DND-41 (cell line): ENCODE measurements around the gene UNC13B.

Experiments used
- ATAC-seq: fragments of 200-7000 bp; cut with Tn5 transposase; 3 replicates; pipeline ENCODE4 v1.9.1; 2021; ENCODE audit warnings: low read depth; ENCODE audit not compliant: insufficient read depth
- DNase-seq: peaks from one replicate; pipeline ENCODE4 v3.0.0-alpha.2; 2020
- H2AFZ ChIP-seq: 2 replicates; pipeline ENCODE4 v1.6.0; 2012; ENCODE audit warnings: low read depth, low read length
- H3K27ac ChIP-seq: 2 replicates; pipeline ENCODE4 v1.5.1; 2012; ENCODE audit warnings: low read length, inconsistent platforms
- H3K27me3 ChIP-seq: fragments of 200-600 bp; sonication (generic); 2 replicates; pipeline ENCODE4 v1.6.0; 2012; ENCODE audit warnings: low read length, mild to moderate bottlenecking, inconsistent platforms; ENCODE audit not compliant: insufficient read depth, poor library complexity
- H3K36me3 ChIP-seq: 2 replicates; pipeline ENCODE4 v1.5.1; 2012; ENCODE audit warnings: low read length, inconsistent platforms; ENCODE audit not compliant: insufficient read depth
- H3K4me1 ChIP-seq: 2 replicates; pipeline ENCODE4 v1.5.1; 2012; ENCODE audit warnings: mild to moderate bottlenecking, low read length; ENCODE audit not compliant: insufficient read depth
- H3K4me2 ChIP-seq: 2 replicates; pipeline ENCODE4 v1.6.0; 2012; ENCODE audit warnings: mild to moderate bottlenecking, moderate library complexity, low read length, inconsistent platforms; ENCODE audit not compliant: insufficient read depth
- H3K4me3 ChIP-seq, 2 experiments: fragments of 200-600 bp in 1 of 2; shearing (Covaris generic) in 1 of 2; 2 replicates each; pipeline ENCODE4 v1.5.1; 2012 to 2016; ENCODE audit warnings: inconsistent platforms in 2 of 2, low read length in 2 of 2, mild to moderate bottlenecking in 2 of 2, low read depth in 1 of 2, moderate library complexity in 1 of 2
- H3K79me2 ChIP-seq: 2 replicates; pipeline ENCODE4 v1.6.0; 2012; ENCODE audit warnings: low read length, inconsistent platforms; ENCODE audit not compliant: insufficient read depth
- H3K9ac ChIP-seq: 2 replicates; pipeline ENCODE4 v1.6.0; 2012; ENCODE audit warnings: low read depth, mild to moderate bottlenecking, inconsistent platforms, low read length, moderate library complexity
- H3K9me3 ChIP-seq: 2 replicates; pipeline ENCODE4 v1.5.1; 2012; ENCODE audit warnings: low read length, moderate library complexity, mild to moderate bottlenecking, inconsistent platforms; ENCODE audit not compliant: insufficient read depth, severe bottlenecking
- H4K20me1 ChIP-seq: 2 replicates; pipeline ENCODE4 v1.6.0; 2012; ENCODE audit warnings: low read length; ENCODE audit not compliant: insufficient read depth
- EZH2 ChIP-seq: IDR thresholded peaks from 3 replicates; pipeline ENCODE4 v1.6.1; 2012; ENCODE audit warnings: borderline replicate concordance, low read depth, mild to moderate bottlenecking, moderate library complexity, low read length, inconsistent platforms; ENCODE audit not compliant: severe bottlenecking
- TF ChIP-seq, protein P1 (sequence below): IDR thresholded peaks from 2 replicates; pipeline ENCODE4 v1.5.1; 2012; ENCODE audit warnings: borderline replicate concordance, low read length, moderate library complexity, mild to moderate bottlenecking; ENCODE audit not compliant: poor library complexity, severe bottlenecking; ENCODE audit errors: extremely low read depth

The UNC13B gene

DNA sequence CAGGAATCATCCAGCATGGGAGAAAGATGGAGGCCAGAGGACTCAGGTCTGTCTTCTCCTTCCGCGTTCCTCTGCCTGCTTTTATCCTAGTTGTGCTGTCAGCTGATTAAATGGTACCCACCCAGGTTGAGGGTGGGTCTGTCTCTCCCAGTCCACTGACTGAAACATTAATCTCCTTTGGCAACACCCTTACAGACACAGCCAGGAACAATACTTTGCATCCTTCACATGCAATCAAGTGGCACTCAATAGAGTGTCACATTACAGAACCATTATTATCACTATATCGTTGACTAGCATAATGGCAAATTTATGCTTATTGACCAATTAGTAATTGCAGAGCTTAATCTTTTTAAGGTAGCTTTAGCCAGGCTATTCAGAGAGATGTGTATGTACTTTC is 64.8 kb downstream of the UNC13B start:
- H2AFZ ChIP-seq, result no peak overlapping the region

DNA sequence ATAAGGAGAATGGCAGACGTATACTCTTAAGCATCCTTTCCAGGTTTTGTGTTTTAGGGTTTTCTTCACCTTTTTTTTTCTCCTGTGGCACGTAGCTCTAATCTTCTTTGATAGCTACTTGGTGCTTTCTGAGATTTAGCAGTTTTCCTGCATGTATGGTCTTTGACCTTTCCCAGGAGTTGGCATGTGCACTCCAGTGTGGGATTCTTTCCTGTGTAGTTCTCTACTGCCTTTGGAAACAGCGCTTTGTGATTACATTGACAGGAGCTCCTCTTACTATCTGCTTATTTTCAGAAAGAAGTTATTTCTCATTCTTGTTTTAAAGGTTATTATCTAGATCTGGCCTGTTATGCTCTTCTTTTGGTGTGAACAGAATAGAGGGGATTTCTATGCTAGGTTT is 65.5 kb downstream of the UNC13B start:
- Histone ChIP-seq H3K9ac (no peak overlapping the region), H3K4me2 (no peak overlapping the region), H3K4me1 (no peaks in the 10 kb centered on the region), H4K20me1 (no peaks in the 10 kb centered on the region), H3K27me3 (peaks cover 5% of the 10 kb centered on the region), H3K9me3 (no peaks in the 10 kb centered on the region), H3K79me2 (no peaks in the 10 kb centered on the region), H3K4me3 (no peak overlapping the region), H3K36me3 (no peaks in the 10 kb centered on the region), H3K27ac (no peak overlapping the region), H2AFZ (no peak overlapping the region)
- no peak for TF ChIP-seq EZH2
- TF ChIP-seq, protein P1, sequence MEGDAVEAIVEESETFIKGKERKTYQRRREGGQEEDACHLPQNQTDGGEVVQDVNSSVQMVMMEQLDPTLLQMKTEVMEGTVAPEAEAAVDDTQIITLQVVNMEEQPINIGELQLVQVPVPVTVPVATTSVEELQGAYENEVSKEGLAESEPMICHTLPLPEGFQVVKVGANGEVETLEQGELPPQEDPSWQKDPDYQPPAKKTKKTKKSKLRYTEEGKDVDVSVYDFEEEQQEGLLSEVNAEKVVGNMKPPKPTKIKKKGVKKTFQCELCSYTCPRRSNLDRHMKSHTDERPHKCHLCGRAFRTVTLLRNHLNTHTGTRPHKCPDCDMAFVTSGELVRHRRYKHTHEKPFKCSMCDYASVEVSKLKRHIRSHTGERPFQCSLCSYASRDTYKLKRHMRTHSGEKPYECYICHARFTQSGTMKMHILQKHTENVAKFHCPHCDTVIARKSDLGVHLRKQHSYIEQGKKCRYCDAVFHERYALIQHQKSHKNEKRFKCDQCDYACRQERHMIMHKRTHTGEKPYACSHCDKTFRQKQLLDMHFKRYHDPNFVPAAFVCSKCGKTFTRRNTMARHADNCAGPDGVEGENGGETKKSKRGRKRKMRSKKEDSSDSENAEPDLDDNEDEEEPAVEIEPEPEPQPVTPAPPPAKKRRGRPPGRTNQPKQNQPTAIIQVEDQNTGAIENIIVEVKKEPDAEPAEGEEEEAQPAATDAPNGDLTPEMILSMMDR, result no peak
- ATAC-seq (no peak), DNase-seq (no peak)

More for the DNA sequence above, 64.8 kb downstream of the UNC13B start:
- Histone ChIP-seq H4K20me1 (no peaks in the 10 kb centered on the region), H3K4me3 (no peak overlapping the region), H3K79me2 (no peaks in the 10 kb centered on the region), H3K27ac (no peak overlapping the region), H3K36me3 (no peaks in the 10 kb centered on the region), H3K9me3 (no peaks in the 10 kb centered on the region), H3K4me2 (no peak overlapping the region), H3K27me3 (peaks cover 5% of the 10 kb centered on the region), H3K4me1 (no peaks in the 10 kb centered on the region), H3K9ac (no peak overlapping the region)
- TF ChIP-seq EZH2, result no peak
- DNase-seq (no peak), ATAC-seq (no peak)

DNA sequence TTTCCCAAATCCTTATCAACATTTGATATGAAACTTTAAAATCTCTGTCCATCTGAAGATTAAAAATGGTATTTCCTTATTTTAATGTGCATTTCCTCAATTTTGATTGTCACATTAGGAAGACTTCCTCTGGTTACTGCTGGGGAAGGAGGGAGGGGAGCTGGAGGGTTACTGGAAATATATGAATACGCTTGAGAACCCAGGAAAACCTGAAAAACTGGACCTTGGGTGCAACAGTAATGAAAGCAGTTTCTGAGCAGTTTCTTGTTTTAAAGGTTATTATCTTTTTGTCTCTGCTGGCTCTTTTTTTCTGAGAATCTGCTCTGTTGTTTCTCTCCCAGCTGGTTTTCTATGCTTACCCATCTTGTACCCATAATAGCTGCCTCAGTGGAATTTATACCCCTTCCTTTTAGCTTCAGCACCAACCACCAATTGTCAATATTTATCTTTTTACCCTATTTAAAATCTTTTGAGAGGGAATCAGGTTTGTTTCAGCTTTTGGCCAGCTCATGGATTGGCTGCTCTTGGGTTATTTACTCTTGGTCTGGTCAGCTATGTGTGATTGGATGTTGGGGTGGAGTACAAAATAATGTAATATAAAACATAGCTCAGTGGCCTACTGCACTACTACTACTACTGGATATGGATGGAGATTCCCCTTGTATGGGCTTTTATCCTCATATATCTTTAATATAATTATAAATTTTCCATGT is 67.4 kb downstream of the UNC13B start:
- H4K20me1 ChIP-seq, result no peaks in the 10 kb centered on the region
- H3K36me3 ChIP-seq, result no peaks in the 10 kb centered on the region
- no peak overlapping the region for H3K9ac ChIP-seq
- H3K79me2 ChIP-seq, result no peaks in the 10 kb centered on the region
- H3K4me3 ChIP-seq, result no peak overlapping the region
- no peaks in the 10 kb centered on the region for H3K9me3 ChIP-seq
- no peak overlapping the region for H3K4me2 ChIP-seq
- H3K27ac ChIP-seq, result no peak overlapping the region
- TF ChIP-seq, protein P1, result no peak
- TF ChIP-seq EZH2, result no peak
- ATAC-seq (no peak), DNase-seq (no peak)
- peaks cover 5% of the 10 kb centered on the region for H3K27me3 ChIP-seq
- no peaks in the 10 kb centered on the region for H3K4me1 ChIP-seq
- H2AFZ ChIP-seq, result no peak overlapping the region

DNA sequence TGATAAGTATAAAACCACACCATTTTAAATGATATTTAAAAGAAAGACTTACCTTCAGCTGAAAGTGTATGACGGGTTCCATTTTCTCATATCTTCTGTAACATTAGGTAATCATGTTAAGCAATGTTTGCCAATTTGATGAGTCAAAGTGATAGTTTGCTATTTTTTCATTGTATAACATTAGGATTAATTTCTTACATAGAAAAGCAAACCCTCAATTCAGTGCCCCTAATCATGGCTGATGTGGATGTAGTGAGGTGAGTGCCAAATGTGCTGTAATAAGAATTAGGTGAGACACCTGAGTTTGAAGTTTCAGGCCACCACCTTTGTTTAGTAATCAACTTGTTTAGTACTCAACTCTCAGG is 68.0 kb downstream of the UNC13B start:
- Histone ChIP-seq H3K9ac (no peak overlapping the region), H3K4me2 (no peak overlapping the region), H3K27me3 (peaks cover 5% of the 10 kb centered on the region), H2AFZ (no peak overlapping the region), H4K20me1 (no peaks in the 10 kb centered on the region), H3K9me3 (no peaks in the 10 kb centered on the region), H3K79me2 (no peaks in the 10 kb centered on the region), H3K27ac (no peak overlapping the region), H3K4me1 (no peaks in the 10 kb centered on the region), H3K36me3 (no peaks in the 10 kb centered on the region), H3K4me3 (no peak overlapping the region)
- ATAC-seq (no peak), DNase-seq (no peak)
- no peak for TF ChIP-seq EZH2
- TF ChIP-seq, protein P1, result no peak
